PFSK-1 (cell line): ENCODE data around the gene KLHDC7B.

Source experiments
- FOXP2 ChIP-seq: optimal IDR thresholded peaks from 2 replicates; pipeline ENCODE3; 2011; ENCODE audit warnings: borderline replicate concordance, control low read depth, inconsistent platforms; ENCODE audit not compliant: insufficient read depth; ENCODE audit errors: extremely low read length, extremely low read depth
- POLR2AphosphoS5 ChIP-seq: IDR thresholded peaks from 2 replicates; pipeline ENCODE4 v1.6.1; 2012; ENCODE audit warnings: low read depth, mild to moderate bottlenecking, control low read depth, low read length, moderate library complexity
- SIN3A ChIP-seq: IDR thresholded peaks from 2 replicates; pipeline ENCODE4 v1.6.1; 2012; ENCODE audit warnings: mild to moderate bottlenecking, low read length, moderate library complexity, borderline replicate concordance; ENCODE audit not compliant: insufficient read depth
- TAF1 ChIP-seq: IDR thresholded peaks from 2 replicates; pipeline ENCODE4 v1.6.1; 2012; ENCODE audit warnings: low read length, control low read depth, borderline replicate concordance; ENCODE audit not compliant: insufficient read depth
- TF ChIP-seq, protein P1 (sequence below), 2 experiments: IDR thresholded peaks; 2 replicates each; pipeline versions ENCODE4 v1.6.1 to v1.8.0; 2011 to 2012; ENCODE audit warnings: low read depth in 2 of 2, low read length in 2 of 2, control low read depth in 1 of 2, inconsistent platforms in 1 of 2, mild to moderate bottlenecking in 1 of 2, moderate library complexity in 1 of 2; ENCODE audit not compliant: insufficient read depth in 1 of 2

Gene KLHDC7B

DNA sequence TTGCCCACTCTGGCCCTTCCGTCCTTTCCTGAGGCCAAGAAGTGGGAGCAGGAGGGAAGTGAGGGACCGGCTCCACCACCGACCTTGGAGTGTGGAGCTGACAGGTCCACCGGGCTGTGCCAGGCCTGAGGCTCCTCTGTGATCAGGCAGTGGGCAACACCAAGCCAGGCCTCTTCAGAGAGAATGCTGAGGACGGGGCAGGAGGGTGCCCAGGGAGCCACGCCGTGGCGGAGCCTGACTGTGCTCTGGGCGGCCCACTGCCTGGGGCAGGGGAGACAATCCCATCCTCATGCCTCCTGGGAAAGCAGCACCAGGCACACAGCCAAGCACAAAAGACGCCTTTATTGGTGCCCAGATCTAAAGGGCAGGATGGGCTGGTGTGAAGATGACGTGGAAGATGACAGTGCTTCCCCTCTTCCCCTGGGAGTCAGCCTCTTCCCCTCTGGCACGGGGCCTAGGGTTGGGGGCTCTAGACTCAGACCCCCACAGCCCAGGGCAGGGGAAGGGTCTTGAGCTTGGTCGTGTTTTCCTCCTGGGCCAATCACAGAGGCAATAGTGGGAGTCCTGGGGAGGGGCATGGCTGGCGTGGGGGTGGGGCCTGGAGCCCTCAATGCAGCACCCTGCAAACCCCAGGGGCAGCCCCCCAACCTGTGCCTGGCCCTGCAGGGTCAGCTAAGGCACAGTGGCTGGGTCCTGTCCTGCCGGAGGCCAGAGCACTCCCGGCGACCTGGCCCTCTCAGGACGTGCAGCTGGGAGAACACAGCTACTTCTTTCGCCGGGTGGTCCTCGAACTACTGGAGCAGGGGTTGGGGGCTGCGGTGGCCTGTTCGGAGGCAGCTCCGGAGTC, 42.8 kb upstream of the KLHDC7B start:
- TF ChIP-seq POLR2AphosphoS5, result no peak
- no peak for TF ChIP-seq FOXP2
- no peak for TF ChIP-seq TAF1
- TF ChIP-seq, protein P1, sequence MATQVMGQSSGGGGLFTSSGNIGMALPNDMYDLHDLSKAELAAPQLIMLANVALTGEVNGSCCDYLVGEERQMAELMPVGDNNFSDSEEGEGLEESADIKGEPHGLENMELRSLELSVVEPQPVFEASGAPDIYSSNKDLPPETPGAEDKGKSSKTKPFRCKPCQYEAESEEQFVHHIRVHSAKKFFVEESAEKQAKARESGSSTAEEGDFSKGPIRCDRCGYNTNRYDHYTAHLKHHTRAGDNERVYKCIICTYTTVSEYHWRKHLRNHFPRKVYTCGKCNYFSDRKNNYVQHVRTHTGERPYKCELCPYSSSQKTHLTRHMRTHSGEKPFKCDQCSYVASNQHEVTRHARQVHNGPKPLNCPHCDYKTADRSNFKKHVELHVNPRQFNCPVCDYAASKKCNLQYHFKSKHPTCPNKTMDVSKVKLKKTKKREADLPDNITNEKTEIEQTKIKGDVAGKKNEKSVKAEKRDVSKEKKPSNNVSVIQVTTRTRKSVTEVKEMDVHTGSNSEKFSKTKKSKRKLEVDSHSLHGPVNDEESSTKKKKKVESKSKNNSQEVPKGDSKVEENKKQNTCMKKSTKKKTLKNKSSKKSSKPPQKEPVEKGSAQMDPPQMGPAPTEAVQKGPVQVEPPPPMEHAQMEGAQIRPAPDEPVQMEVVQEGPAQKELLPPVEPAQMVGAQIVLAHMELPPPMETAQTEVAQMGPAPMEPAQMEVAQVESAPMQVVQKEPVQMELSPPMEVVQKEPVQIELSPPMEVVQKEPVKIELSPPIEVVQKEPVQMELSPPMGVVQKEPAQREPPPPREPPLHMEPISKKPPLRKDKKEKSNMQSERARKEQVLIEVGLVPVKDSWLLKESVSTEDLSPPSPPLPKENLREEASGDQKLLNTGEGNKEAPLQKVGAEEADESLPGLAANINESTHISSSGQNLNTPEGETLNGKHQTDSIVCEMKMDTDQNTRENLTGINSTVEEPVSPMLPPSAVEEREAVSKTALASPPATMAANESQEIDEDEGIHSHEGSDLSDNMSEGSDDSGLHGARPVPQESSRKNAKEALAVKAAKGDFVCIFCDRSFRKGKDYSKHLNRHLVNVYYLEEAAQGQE (IDR thresholded peaks at IDR 0.05; ENCODE audit: insufficient read depth in 1 of 2, low read depth in 2 of 2, low read length in 2 of 2), result no peak
- TF ChIP-seq SIN3A, result no peak

DNA sequence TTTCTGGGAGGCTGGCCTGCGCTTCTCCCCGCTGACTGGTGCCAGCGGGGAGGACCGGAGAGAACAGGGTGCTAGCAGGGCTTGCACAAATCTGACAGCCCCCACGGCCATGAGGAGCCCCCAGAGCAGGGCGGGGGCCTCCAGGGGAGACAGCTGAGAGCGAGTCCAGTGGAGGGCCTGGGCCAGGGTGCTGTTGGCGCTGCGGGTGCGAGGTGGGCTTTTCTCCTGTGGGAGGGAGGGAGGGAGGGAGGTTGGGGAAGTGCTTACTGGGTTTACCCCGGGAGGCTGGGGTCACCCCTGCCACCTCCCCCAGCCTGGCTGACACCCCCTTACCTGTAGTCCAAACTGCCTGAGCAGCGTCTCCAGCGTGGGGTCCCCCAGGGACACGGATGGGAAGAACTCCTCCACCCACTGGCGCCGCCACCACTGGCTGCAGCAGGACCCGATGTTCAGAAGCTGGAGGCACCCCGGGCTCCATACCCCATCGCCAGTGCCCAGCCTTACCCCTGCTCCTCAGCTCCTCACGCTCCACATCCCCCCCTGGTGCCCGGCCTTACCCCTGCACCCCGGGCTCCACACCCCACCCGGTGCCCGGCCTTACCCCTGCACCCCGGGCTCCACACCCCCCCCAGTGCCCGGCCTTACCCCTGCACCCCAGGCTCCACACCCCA, 42.1 kb upstream of the KLHDC7B start:
- TF ChIP-seq POLR2AphosphoS5 (no peak), FOXP2 (no peak), TAF1 (no peak), SIN3A (no peak)
- TF ChIP-seq, protein P1 (IDR thresholded peaks at IDR 0.05; ENCODE audit: insufficient read depth in 1 of 2, low read depth in 2 of 2, low read length in 2 of 2), result no peak

DNA sequence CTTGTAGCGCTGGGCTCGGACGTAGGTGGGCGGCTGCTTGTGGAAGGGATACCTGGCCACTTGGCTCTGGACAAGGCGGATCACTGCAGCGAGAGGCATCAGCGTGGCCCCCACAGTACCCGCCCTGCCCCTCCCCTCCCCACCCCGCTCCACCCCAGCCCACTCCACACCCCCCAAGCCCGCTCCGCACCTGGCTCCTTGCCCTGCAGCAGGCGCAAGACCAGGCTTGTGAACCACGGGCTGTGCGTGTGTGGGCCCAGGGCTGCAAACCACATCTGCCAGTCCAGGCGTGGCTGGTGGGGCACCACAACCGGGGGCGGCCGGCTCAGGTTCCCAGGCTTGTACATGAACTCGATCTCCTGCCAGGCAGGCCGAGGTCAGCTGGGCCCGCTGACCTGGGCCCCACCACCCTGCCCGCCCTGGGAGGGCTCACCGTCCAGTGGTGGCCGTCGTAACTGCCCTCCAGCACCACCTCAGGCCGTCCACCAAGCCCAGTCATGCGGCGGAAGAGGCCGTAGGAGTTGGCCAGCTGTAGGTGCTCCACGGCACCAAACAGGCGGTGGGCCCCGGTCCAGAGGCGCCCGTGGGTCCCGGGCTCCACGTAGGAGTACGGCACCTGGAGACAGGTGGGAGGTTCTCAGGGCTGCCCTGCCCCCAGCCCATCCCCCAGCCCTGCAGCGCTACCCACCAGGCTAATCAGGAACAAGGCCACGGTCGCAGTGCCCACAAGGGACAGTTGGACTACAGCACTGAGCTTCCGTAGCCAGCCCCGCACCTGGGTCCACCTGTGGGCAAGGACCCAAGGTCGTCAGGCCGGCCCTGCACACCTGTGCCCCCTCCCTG, 41.1 kb upstream of the KLHDC7B start:
- TF ChIP-seq POLR2AphosphoS5 (no peak), SIN3A (no peak), TAF1 (no peak), FOXP2 (no peak)
- TF ChIP-seq, protein P1 (IDR thresholded peaks at IDR 0.05; ENCODE audit: insufficient read depth in 1 of 2, low read depth in 2 of 2, low read length in 2 of 2), result no peak

DNA sequence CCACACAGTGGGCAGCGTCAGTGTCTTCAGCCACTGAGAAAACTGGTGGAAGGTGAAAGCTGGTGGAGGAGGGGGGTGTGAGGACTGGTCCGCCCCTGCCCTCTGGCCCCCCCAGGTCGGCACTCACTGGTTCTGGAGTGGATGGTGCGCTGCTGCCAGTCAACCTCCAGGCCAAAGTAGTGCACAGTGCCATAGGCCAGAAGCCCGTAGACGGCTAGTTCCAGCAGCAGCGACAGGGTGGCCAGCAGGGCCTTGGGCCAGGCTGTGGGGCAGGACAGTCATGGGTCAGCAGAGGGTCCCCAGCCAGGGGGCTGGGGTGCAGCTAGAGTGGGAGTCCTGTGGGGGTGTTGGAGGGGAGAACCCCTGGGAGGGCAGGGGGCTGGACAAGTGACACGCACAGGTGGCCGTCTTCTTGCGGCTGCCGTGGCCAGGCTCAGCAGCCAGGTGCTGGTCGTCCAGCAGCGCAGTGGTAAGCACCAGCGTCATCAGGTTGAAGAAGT, 40.4 kb upstream of the KLHDC7B start:
- TF ChIP-seq POLR2AphosphoS5 (no peak), TAF1 (no peak), FOXP2 (no peak), SIN3A (no peak)
- TF ChIP-seq, protein P1 (IDR thresholded peaks at IDR 0.05; ENCODE audit: insufficient read depth in 1 of 2, low read depth in 2 of 2, low read length in 2 of 2), result no peak
